K562 (cell line): Measurements from ENCODE around the gene PANK2. TPM values are rescaled to one million over a fixed set of nuclear protein-coding genes. Genes with fewer than 3 reads are reported as not detected.

ENCODE experiments used
- BDP1 ChIP-seq: IDR thresholded peaks from 3 replicates; pipeline ENCODE4 v1.6.1; 2011; ENCODE audit not compliant: insufficient read length, insufficient read depth
- BRD9 ChIP-seq: fragments of 450-650 bp; IDR thresholded peaks from 2 replicates; pipeline ENCODE4 v1.6.1; 2018; ENCODE audit warnings: low read depth; ENCODE audit not compliant: partially characterized antibody
- CHD2 ChIP-seq: IDR thresholded peaks from 2 replicates; pipeline ENCODE4 v1.6.1; 2011; ENCODE audit warnings: low read depth, low read length
- E2F3 ChIP-seq: fragments of 250-450 bp; sonication (Bioruptor Pico); IDR thresholded peaks from 2 replicates; pipeline ENCODE4 v1.4.0; 2020; ENCODE audit warnings: mild to moderate bottlenecking
- RCOR1 ChIP-seq, 2 experiments: IDR thresholded peaks; 2 replicates each; pipeline ENCODE4 v1.6.1; 2012; ENCODE audit warnings: low read depth in 2 of 2, low read length in 2 of 2, borderline replicate concordance in 1 of 2, improper control_type of control experiment in 1 of 2
- SAP30 ChIP-seq: fragments of 200-600 bp; sonication (generic); IDR thresholded peaks from 2 replicates; pipeline ENCODE4 v1.6.1; 2012; ENCODE audit warnings: borderline replicate concordance, low read depth, mild to moderate bottlenecking, moderate library complexity, low read length, control low read depth, inconsistent platforms; ENCODE audit not compliant: insufficient read depth, poor library complexity, severe bottlenecking
- TAF7 ChIP-seq: fragments of 450-650 bp; IDR thresholded peaks from 2 replicates; pipeline ENCODE4 v1.6.1; 2016; ENCODE audit warnings: missing genetic modification characterization, missing compliant biosample characterization
- TCF7 ChIP-seq: sonication (generic); IDR thresholded peaks from 2 replicates; pipeline ENCODE4 v1.6.1; 2016; ENCODE audit warnings: antibody characterized with exemption, borderline replicate concordance
- TCF7L2 ChIP-seq: fragments of 150-350 bp; IDR thresholded peaks from 2 replicates; pipeline ENCODE4 v1.6.1; 2016; ENCODE audit warnings: low read depth, mild to moderate bottlenecking, low read length, moderate library complexity
- TEAD1 ChIP-seq, 2 experiments: fragments of 450-650 bp in 1 of 2; sonication (generic) in 1 of 2; formaldehyde crosslinking; IDR thresholded peaks; 2 replicates each; pipeline versions ENCODE4 v1.4.0 to v1.8.0; 2020 to 2022; ENCODE audit warnings: mild to moderate bottlenecking in 2 of 2, missing genetic modification reagents in 1 of 2
- ZNF140 ChIP-seq: fragments of 250-450 bp; sonication (Bioruptor Pico); IDR thresholded peaks from 2 replicates; pipeline ENCODE4 v1.8.0; 2021; ENCODE audit warnings: moderate library complexity, mild to moderate bottlenecking, inconsistent platforms
- ZNF311 ChIP-seq: fragments of 250-450 bp; sonication (Bioruptor Pico); IDR thresholded peaks from 2 replicates; pipeline ENCODE4 v1.4.0; 2020; ENCODE audit warnings: mild to moderate bottlenecking, moderate library complexity
- ZNF707 ChIP-seq: fragments of 250-450 bp; sonication (Bioruptor Pico); conservative IDR thresholded peaks from 2 replicates; pipeline ENCODE4 v1.8.0; 2022; ENCODE audit warnings: inconsistent platforms, mild to moderate bottlenecking, moderate library complexity
- ZNF79 ChIP-seq: fragments of 250-450 bp; sonication (Bioruptor Pico); IDR thresholded peaks from 2 replicates; pipeline ENCODE4 v1.4.0; 2020; ENCODE audit warnings: low read depth, mild to moderate bottlenecking, moderate library complexity
- polyA plus RNA-seq, 8 experiments: library from polyadenylated mRNA; depleted of rRNA in 4 of 8; stranded (reverse) in 5 of 8; unstranded in 3 of 8; fragments of >200 nt; fragmentation: Nextera tagmentation in 2 of 8; fragmentation: Illumina TruSeq in 1 of 8; extraction: Ambion mirVana in 2 of 8; extraction: Trizol in 1 of 8; gene quantifications; 2 replicates each; pipeline versions ENCODE4 v1.2.1 to v1.2.3, GENCODE V29; 2011 to 2014; ENCODE audit warnings: inconsistent platforms in 1 of 8, missing spikeins in 1 of 8
- total RNA-seq, 7 experiments: library from RNA; depleted of rRNA in 6 of 7; stranded (reverse); fragments of >200 nt in 6 of 7; fragmentation: Illumina TruSeq in 2 of 7; extraction: Trizol in 2 of 7; gene quantifications; 2 replicates each; pipeline versions ENCODE4 v1.2.1 to v1.2.3, GENCODE V29; 2011 to 2021; ENCODE audit warnings: low replicate concordance in 1 of 7
- TF ChIP-seq, protein P1 (sequence below): fragments of 450-650 bp; IDR thresholded peaks from 2 replicates; pipeline ENCODE4 v1.6.1; 2017; ENCODE audit warnings: mild to moderate bottlenecking, moderate library complexity
- TF ChIP-seq, protein P2 (sequence below): fragments of 450-650 bp; IDR thresholded peaks from 2 replicates; pipeline ENCODE4 v1.6.1; 2016; ENCODE audit warnings: antibody characterized with exemption
- TF ChIP-seq, protein P3 (sequence below): fragments of 450-650 bp; formaldehyde crosslinking; IDR thresholded peaks from 2 replicates; pipeline ENCODE4 v1.4.0; 2022; ENCODE audit warnings: missing genetic modification characterization

Gene PANK2
- total and polyA plus RNA-seq, 9 of the 15 experiments (the other 6 are each of a cell fraction or from before 2014, with no cell fraction given) = 14.9 to 43.5 (median 31.4) TPM

DNA sequence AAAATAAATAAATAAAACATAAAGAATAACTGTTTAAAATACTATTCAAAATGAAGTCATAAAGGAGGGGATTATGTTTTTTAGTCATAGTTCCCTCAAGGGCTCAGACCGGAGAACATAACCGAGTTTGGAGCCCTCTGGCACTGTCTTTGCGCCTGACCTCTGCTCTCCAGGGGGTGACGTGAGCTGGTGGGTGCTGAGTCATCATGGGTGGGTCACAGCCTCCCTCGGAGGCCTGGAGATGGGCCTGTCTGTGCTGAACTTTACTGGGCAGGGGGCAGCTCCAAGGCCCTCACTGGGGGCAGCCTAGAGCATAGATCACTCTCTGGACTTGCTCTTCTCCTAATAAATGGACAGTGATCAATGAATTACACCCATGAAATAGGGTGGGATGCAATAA lies 45.7 kb upstream of the PANK2 start (continued):
- TF ChIP-seq BRD9 (no peak), ZNF311 (no peak), RCOR1 (IDR thresholded peaks at IDR 0.05; ENCODE audit: borderline replicate concordance in 1 of 2, low read depth in 2 of 2, low read length in 2 of 2) (peak in 1 of 2 experiments; percentile 49; a peak in 1 of 4 replicates), E2F3 (CRISPR knock-in tag) (no peak), ZNF79 (CRISPR knock-in tag) (no peak), TCF7 (no peak), CHD2 (no peak), TEAD1 (CRISPR knock-in tag; IDR thresholded peaks at IDR 0.05) (0 out of 4 replicates have a peak, but pooled peaks of 1 of the 2 experiments have one; percentile 20), SAP30 (no peak), TAF7 (tag) (no peak), ZNF707 (no peak), TCF7L2 (no peak), ZNF140 (CRISPR knock-in tag) (no peak), BDP1 (no peak)
- TF ChIP-seq, protein P1, sequence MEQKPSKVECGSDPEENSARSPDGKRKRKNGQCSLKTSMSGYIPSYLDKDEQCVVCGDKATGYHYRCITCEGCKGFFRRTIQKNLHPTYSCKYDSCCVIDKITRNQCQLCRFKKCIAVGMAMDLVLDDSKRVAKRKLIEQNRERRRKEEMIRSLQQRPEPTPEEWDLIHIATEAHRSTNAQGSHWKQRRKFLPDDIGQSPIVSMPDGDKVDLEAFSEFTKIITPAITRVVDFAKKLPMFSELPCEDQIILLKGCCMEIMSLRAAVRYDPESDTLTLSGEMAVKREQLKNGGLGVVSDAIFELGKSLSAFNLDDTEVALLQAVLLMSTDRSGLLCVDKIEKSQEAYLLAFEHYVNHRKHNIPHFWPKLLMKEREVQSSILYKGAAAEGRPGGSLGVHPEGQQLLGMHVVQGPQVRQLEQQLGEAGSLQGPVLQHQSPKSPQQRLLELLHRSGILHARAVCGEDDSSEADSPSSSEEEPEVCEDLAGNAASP = no peak
- TF ChIP-seq, protein P2, sequence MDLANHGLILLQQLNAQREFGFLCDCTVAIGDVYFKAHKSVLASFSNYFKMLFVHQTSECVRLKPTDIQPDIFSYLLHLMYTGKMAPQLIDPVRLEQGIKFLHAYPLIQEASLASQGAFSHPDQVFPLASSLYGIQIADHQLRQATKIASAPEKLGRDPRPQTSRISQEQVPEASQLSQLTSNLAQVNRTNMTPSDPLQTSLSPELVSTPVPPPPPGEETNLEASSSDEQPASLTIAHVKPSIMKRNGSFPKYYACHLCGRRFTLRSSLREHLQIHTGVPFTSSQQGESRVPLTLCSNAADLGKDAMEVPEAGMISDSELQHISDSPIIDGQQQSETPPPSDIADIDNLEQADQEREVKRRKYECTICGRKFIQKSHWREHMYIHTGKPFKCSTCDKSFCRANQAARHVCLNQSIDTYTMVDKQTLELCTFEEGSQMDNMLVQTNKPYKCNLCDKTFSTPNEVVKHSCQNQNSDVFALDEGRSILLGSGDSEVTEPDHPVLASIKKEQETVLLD = 0 out of 2 replicates have a peak, but pooled peaks have one; percentile 27
- TF ChIP-seq, protein P3, sequence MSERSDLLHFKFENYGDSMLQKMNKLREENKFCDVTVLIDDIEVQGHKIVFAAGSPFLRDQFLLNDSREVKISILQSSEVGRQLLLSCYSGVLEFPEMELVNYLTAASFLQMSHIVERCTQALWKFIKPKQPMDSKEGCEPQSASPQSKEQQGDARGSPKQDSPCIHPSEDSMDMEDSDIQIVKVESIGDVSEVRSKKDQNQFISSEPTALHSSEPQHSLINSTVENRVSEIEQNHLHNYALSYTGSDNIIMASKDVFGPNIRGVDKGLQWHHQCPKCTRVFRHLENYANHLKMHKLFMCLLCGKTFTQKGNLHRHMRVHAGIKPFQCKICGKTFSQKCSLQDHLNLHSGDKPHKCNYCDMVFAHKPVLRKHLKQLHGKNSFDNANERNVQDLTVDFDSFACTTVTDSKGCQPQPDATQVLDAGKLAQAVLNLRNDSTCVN (CRISPR knock-in tag) = no peak
